CD4-positive, alpha-beta T cell (primary cell): Measurements from ENCODE around the gene ILK. TPM values are rescaled to one million over a fixed set of nuclear protein-coding genes. Genes with fewer than 3 reads are reported as not detected.
A peak's percentile ranks its signal among the peaks of the same experiment; 100 is the strongest.

Experiments used
- ATAC-seq: fragments of 200-7000 bp; cut with Tn5 transposase; one replicate; pipeline ENCODE4 v1.10.0; 2022; ENCODE audit warnings: mild to moderate bottlenecking; ENCODE audit not compliant: poor library complexity
- CTCF ChIA-PET: fragments of 350-600 bp; sonication (Branson Sonifier 250); formaldehyde crosslinking; loops from one replicate; lab custom pipeline; 2021; ENCODE audit warnings: antibody characterized with exemption, inconsistent platforms; lab: Charles Lee
- POLR2A ChIA-PET: fragments of 350-600 bp; sonication (Branson Sonifier 250); formaldehyde crosslinking; loops from one replicate; lab custom pipeline; 2021; ENCODE audit warnings: antibody characterized with exemption, inconsistent platforms; lab: Charles Lee
- DNase-seq, 14 experiments: peaks; one replicate each; pipeline ENCODE4 v3.0.0-alpha.2; 2013 to 2020; ENCODE audit warnings: mixed read lengths in 2 of 14
- H3K27ac ChIP-seq, 2 donors: one replicate each; pipeline versions ENCODE4 v1.5.1 to v1.7.0; 2013; ENCODE audit warnings: low read length in 2 of 2, low read depth in 1 of 2, mild to moderate bottlenecking in 1 of 2
- H3K27me3 ChIP-seq, 2 experiments: 1 replicate in 1 of 2; 2 replicates in 1 of 2; pipeline versions ENCODE4 v1.6.1 to v1.7.0; 2013; ENCODE audit warnings: low read length in 2 of 2, control low read depth in 1 of 2, mild to moderate bottlenecking in 1 of 2, moderate library complexity in 1 of 2; ENCODE audit not compliant: insufficient read depth in 2 of 2, control insufficient read depth in 1 of 2
- H3K36me3 ChIP-seq: one replicate; pipeline ENCODE4 v1.6.1; 2013; ENCODE audit warnings: low read length, control low read depth; ENCODE audit not compliant: insufficient read depth
- H3K4me1 ChIP-seq: one replicate; pipeline ENCODE4 v1.6.1; 2013; ENCODE audit warnings: low read length, control low read depth; ENCODE audit not compliant: insufficient read depth
- H3K4me3 ChIP-seq: one replicate; pipeline ENCODE4 v1.5.1; 2013; ENCODE audit warnings: mild to moderate bottlenecking, low read length, moderate library complexity
- H3K9me3 ChIP-seq, 2 experiments: 1 replicate in 1 of 2; 2 replicates in 1 of 2; pipeline versions ENCODE4 v1.6.1 to v1.7.0; 2013; ENCODE audit warnings: low read length in 2 of 2, mild to moderate bottlenecking in 2 of 2, control low read depth in 1 of 2, moderate library complexity in 1 of 2; ENCODE audit not compliant: control insufficient read depth in 1 of 2, insufficient read depth in 1 of 2
- H3K27ac Mint-ChIP-seq: one replicate; pipeline ENCODE4 v1.8.0; 2020; ENCODE audit warnings: mixed read lengths
- H3K27me3 Mint-ChIP-seq: one replicate; pipeline ENCODE4 v1.8.0; 2021; ENCODE audit warnings: mixed read lengths
- H3K36me3 Mint-ChIP-seq: one replicate; pipeline ENCODE4 v1.8.0; 2021; ENCODE audit warnings: low read depth, mixed read lengths
- H3K4me1 Mint-ChIP-seq: one replicate; pipeline ENCODE4 v1.8.0; 2021; ENCODE audit warnings: low read depth, mixed read lengths
- H3K4me3 Mint-ChIP-seq: one replicate; pipeline ENCODE4 v1.8.0; 2020; ENCODE audit warnings: mild to moderate bottlenecking, mixed read lengths
- H3K9me3 Mint-ChIP-seq: one replicate; pipeline ENCODE4 v1.8.0; 2020; ENCODE audit warnings: mixed read lengths
- CTCF ChIP-seq: fragments of 200-600 bp; IDR thresholded peaks from one replicate; pipeline ENCODE4 v1.8.0; 2022; ENCODE audit warnings: antibody characterized with exemption, mild to moderate bottlenecking
- intact Hi-C, 2 experiments: fragments of 100-400 bp; cut with DNase I in 1 of 2; cut with micrococcal nuclease in 1 of 2; formaldehyde crosslinking; loops; one replicate each; pipeline versions ENCODE4 v1.15.1 to v1.9.0; 2023 to 2025; cut with DNase I, micrococcal nuclease
- total RNA-seq, 174 experiments: library from RNA in 2 of 174; stranded (reverse) in 2 of 174; gene quantifications; one replicate each; pipeline ENCODE4 v1.2.3 and lab custom pipeline; 2021 to 2026

The ILK gene
- total RNA-seq, 2 experiments from 2014 or later = 19.2 to 21.0 TPM

GRCh38 chr11:6601041-6601461, 2.5 kb upstream of the ILK start:
- no peak for TF ChIP-seq CTCF
- Mint-ChIP-seq H3K4me1 (peaks cover 26% of the 10 kb centered on the region), H3K27ac (no peak overlapping the region), H3K36me3 (peaks cover 57% of the 10 kb centered on the region), H3K27me3 (no peaks in the 10 kb centered on the region), H3K9me3 (no peaks in the 10 kb centered on the region), H3K4me3 (no peak overlapping the region)
- no peaks in the 10 kb centered on the region for H3K9me3 ChIP-seq
- H3K27me3 ChIP-seq = no peaks in the 10 kb centered on the region
- DNase-seq (peak in 1 of 14 experiments; percentile 6), ATAC-seq (no peak)
- no peak overlapping the region for H3K4me3 ChIP-seq
- ChIA-PET CTCF (no interaction called here), POLR2A (interaction anchor here (4.0 kb wide), 1 partner anchor 11 kb away, joined by 39 read pairs; the partner anchor contains the start of gene TAF10)
- intact Hi-C loops = loop anchor here (5.0 kb wide), 5 partner anchors 119 to 1386 kb away; partner anchors contain the start of genes ARFIP2 (in 2 of the 2), TIMM10B (in 2 of the 2), CNGA4 (in 1 of the 2) and EIF3F (in 1 of the 2)
- H3K4me1 ChIP-seq = peaks cover 49% of the 10 kb centered on the region
- no peak overlapping the region for H3K27ac ChIP-seq
- peaks cover 50% of the 10 kb centered on the region for H3K36me3 ChIP-seq

- peak overlapping the region in 1 of 2 donors; percentile 73 for H3K27ac ChIP-seq
- Mint-ChIP-seq H3K9me3 (no peaks in the 10 kb centered on the region), H3K27ac (no peak overlapping the region), H3K27me3 (no peaks in the 10 kb centered on the region), H3K4me1 (peaks cover 23% of the 10 kb centered on the region), H3K36me3 (peaks cover 50% of the 10 kb centered on the region), H3K4me3 (no peak overlapping the region)
- H3K4me3 ChIP-seq = peak overlapping the region; percentile 78
- TF ChIP-seq CTCF = no peak
- DNase-seq (peak in 1 of 14 experiments; percentile 5), ATAC-seq (no peak)
- H3K9me3 ChIP-seq = no peaks in the 10 kb centered on the region
- H3K36me3 ChIP-seq = peaks cover 39% of the 10 kb centered on the region
- ChIA-PET CTCF (interaction anchor here (1.2 kb wide), 1 partner anchor 103 kb away, joined by 4 read pairs; no protein-coding TSS in a partner anchor), POLR2A (interaction anchor here (0.8 to 4.0 kb wide), 7 partner anchors 9 to 121 kb away, joined by 3 to 57 read pairs (median 7); partner anchors contain the start of genes ARFIP2, MRPL17, TAF10 and TIMM10B)
- no peaks in the 10 kb centered on the region for H3K27me3 ChIP-seq
- H3K4me1 ChIP-seq = peaks cover 61% of the 10 kb centered on the region
- intact Hi-C loops = loop anchor here (2.0 to 5.0 kb wide), 6 partner anchors 16 to 1385 kb away; partner anchors contain the start of genes ARFIP2 (in 2 of the 2), TIMM10B (in 2 of the 2), CNGA4 (in 1 of the 2) and EIF3F (in 1 of the 2)
These were observed 1.3 kb upstream of the ILK start for GRCh38 chr11:6602096-6602940.

- Histone ChIP-seq H3K4me1 (peaks cover 75% of the 10 kb centered on the region), H3K27ac (peak overlapping the region; percentile 81 to 87), H3K36me3 (peaks cover 40% of the 10 kb centered on the region), H3K9me3 (no peaks in the 10 kb centered on the region), H3K27me3 (no peaks in the 10 kb centered on the region), H3K4me3 (peak overlapping the region; percentile 78)
- no peaks in the 10 kb centered on the region for H3K9me3 Mint-ChIP-seq
- no peak for TF ChIP-seq CTCF
- peaks cover 17% of the 10 kb centered on the region for H3K4me1 Mint-ChIP-seq
- CTCF ChIA-PET = interaction anchor here (0.6 to 2.7 kb wide), 14 partner anchors 8 to 225 kb away, joined by 3 to 33 read pairs (median 4); partner anchors contain the start of genes MRPL17, TAF10 and TPP1
- no peaks in the 10 kb centered on the region for H3K27me3 Mint-ChIP-seq
- intact Hi-C loops = loop anchor here (1.0 to 5.0 kb wide), 8 partner anchors 63 to 1383 kb away; partner anchors contain the start of genes ARFIP2 (in 2 of the 2), TIMM10B (in 2 of the 2), CNGA4 (in 1 of the 2) and EIF3F (in 1 of the 2)
- H3K27ac Mint-ChIP-seq = no peak overlapping the region
- DNase-seq = peak; percentile 39 to 80 (median 58)
- POLR2A ChIA-PET = interaction anchor here (0.6 to 4.0 kb wide), 17 partner anchors 8 to 967 kb away, joined by 3 to 57 read pairs (median 4); partner anchors contain the start of genes APBB1, ARFIP2, DNHD1 and MRPL17
- peak; percentile 73 for ATAC-seq
- peaks cover 48% of the 10 kb centered on the region for H3K36me3 Mint-ChIP-seq
- H3K4me3 Mint-ChIP-seq = no peak overlapping the region
These were observed 580 bp downstream of the ILK start for GRCh38 chr11:6604081-6604626.
